ENCODE results near the gene FAU.

Gene FAU

GRCh38 chr11:65134952-65135632 is 13.2 kb upstream of the FAU start:
- peak; percentile 98 for DNase-seq

DNA sequence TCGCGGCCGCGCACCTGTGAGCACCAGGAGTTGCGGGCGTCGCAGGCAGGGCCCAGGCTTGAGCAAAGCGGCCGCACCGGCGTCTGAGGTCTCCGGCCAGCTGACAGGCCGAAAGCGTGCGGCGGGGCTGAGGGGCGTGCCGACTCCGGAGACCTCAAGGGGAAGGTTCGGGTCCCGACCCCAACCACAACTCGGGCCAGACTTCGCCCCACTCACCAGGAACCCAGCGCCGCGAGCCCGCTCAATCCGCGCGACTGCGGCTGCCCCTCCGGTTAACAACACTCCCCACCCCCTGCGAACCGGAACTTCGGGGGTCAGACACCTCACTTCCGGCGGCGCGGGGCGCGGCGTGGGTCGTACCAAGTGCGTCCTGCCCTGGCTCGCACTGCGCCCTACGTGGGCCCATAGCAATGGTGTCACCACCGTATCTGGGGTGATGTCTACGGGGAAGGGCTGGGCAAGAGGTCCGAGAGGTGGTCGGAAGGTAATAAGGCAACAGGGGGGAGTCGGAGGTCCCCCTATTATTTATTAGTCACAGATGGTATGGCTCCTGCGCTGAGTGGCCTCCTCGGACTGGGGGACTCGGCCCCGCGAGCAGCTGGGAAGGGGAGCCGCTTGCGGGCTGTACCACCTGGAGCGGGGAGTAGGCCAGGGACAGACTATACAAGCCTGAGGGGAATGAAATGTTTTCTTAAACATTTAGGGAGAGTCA is 12.5 kb upstream of the FAU start, which contains the start of gene SYVN1:
Gene SYVN1, minus strand, starts transcription at position 280 of the 712 bp plus-strand sequence. CDS start 918 bp downstream, outside the sequence.
- DNase-seq = peak; percentile 90

- no peak for DNase-seq
Observed at GRCh38 chr11:65133724-65134123, 11.8 kb upstream of the FAU start.

- peak; percentile 51 for DNase-seq
Observed at GRCh38 chr11:65132988-65133700, 11.2 kb upstream of the FAU start.

- DNase-seq = no peak
Observed at GRCh38 chr11:65132238-65132987, 10.5 kb upstream of the FAU start.

GRCh38 chr11:65131895-65132237 is 9.9 kb upstream of the FAU start:
- no peak for DNase-seq

DNA sequence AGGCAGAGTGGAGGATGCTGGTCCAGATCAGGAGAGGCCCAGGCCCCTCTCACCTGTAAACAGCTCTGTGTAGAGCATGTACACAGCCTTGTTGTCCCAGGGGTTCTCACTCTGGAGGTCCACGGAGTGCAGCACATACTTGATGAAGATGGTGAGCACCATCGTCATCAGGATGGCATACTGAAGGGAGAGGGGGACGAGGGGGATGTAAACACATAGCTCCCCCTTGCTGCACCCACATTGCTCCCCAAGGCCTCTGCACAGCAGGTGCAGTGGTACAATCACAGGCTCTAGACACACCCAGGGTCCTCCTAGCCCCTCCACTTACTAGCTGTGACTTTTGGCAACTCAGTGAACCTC is 9.5 kb upstream of the FAU start:
- no peak for DNase-seq

GRCh38 chr11:65130631-65131416 is 8.9 kb upstream of the FAU start:
- DNase-seq = no peak

- no peak for DNase-seq
Observed at GRCh38 chr11:65129649-65130441, 7.9 kb upstream of the FAU start.

DNA sequence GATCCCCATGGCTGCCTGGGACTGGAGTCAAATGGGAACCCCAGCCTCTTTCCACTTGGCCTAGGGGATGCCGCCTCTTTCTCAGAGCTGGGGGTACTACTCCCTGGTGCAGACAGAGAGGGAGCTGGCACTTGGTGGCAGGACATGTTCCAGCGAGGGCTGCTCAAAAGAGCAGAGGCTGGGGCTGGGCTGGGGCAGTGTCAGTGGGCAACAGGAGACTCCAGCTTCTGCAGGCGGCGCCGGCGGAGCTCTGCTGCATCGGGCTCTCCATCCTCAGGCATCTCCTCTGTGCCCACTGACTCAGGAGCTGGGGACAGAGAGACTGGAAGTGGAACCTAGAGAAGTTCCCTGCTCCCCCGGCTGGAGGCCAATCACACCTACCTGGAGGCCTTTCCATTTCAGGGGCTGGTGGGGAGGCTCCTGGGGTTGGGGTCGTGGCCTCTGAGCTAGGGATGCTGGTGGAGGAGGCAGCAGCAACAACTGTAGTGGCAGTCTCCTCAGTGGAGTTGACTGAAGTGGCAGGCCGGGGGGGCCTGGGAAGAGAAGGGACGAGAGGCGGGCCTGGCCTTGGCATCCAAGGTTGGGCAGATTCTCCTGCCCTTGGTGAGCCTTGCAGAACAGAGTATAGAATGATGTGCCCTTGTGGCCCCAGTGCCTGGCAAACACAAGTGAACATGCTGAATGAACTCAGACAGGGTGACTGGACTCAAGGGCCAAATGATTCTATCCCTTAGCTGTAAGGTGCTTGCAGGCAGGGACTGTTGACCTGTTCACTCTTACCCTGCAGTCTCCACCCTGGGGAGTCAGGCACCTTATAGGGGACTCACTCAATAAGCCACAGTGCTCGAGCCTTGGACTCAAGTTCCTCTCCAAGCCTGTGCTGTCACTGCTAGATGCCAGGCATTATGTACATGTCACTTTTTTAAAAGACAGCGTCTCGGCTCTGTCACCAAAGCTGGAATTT is 6.5 kb upstream of the FAU start:
- no peak for DNase-seq

DNA sequence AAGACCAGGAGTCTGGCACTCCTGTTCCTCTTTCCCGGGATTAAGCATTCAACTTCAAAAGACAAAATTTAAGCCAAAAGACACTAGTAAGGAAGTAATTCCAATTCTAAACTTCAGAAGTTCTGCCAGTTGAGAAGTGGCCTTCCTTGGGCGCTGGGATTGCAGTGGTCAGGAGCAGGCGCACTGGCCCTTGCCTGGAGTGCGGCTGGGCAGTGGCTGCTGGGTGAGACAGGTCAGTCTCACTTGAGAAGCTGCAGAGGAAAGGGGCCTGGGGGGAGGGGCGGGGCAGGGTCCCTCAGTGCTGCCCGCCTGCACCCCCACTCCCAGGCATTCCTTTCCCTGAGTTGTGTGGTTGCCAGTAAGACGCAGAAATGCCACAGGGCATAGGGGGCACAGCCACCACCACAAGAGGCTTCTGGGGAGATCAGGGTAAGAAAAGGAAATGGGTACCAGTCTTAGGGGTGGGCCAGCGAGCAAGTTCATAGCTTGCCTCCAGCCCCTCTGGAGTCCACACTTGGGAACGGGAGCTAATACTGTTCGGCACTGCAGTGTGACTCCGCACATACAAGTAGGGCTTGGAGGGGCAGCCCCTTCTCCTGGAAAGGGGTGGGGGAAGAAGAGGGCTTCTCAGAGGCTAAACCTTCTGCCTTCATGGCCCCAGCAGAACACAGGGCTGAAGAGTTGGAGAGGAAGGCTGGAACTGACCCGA is 5.7 kb upstream of the FAU start:
- no peak for DNase-seq

- DNase-seq = no peak
Observed at GRCh38 chr11:65126624-65127274, 4.8 kb upstream of the FAU start.

DNA sequence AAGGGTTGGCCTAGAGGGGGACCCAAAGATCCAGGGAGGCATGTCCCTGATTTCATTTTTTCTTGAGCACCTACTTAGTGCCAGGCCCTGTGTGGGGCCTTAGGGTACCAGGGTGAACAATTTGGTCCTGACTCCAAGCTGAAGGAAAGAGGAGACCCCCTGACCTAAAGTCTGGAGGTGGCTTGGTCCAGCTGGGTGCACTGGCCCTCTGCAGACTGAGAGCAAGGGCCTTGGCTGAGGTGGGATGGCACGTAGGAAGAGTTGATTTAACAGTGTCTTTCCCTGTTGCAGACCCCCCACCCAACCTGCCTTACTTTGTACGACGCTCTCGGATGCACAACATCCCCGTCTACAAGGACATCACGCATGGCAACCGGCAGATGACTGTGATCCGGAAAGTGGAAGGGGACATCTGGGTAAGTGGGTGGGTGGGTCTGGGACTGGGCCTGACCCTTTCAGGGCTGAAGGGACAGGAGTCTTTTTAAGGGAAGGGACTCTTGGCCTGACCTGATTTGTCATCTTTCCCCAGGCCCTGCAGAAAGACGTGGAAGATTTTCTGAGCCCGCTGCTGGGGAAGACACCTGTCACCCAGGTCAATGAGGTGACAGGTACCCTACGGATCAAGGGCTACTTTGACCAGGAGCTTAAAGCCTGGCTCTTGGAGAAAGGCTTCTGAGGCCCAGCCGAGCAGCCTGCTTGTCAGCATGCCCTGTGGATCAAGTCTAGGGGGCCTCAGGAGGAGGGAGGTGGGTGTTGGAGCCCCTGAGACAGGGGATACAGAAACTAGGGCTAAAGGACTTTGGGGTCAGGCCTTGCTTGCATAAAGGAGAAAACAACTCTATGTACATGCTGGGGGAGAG is 3.5 kb upstream of the FAU start:
- DNase-seq = no peak

DNA sequence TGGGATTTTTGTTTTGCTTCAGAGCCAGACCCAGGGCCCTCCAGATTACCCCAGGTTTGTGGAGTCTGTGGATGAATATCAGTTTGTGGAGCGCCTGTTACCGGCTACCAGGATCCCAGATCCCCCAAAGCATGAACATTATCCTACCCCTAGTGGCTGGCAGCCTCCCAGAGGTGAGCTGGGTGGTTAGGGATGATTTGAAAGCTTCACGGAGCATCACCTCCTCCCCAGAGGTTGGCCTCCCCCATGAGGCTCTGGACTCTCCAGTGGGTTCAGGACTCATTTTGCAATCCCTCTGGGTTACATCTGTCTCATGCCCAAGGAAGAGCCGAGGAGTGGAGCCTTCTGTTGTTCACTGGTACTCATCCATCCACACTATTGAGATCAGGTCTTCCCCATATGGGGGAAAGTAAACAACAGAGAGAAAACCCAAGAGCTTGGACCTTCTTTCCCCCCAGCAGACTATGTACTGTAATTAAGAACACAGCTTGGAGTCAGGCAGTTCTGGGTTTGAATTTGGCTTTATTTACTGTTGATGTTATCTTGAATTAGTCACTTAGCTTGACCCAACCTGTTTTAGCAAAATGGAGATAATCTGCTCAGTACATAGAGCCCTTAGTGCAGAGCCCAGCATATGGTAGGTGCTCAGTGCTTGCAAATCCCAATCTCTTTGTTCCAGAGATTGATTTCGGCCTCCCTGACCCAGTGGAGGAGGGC is 2.7 kb upstream of the FAU start:
- no peak for DNase-seq

DNA sequence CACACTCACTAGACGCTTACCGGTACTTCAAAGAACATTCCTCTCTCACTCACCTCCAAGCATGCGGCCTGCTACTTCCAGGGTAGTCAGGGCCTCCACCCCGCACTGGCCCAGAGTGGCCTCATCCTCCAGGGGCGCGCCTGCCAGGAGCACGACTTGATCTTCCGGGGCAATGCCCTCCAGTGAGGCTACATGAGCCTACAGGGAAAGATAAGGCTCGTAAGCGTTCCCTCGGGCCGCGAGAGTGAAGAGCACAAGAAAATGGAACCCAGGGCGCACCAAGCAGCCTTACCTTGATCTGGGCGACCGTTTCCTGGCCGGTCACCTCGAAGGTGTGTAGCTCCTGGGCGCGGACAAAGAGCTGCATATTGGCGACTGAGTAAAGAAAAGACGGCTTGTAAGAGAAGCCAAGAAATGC is 478 bp downstream of the FAU start:
- no peak for DNase-seq

DNA sequence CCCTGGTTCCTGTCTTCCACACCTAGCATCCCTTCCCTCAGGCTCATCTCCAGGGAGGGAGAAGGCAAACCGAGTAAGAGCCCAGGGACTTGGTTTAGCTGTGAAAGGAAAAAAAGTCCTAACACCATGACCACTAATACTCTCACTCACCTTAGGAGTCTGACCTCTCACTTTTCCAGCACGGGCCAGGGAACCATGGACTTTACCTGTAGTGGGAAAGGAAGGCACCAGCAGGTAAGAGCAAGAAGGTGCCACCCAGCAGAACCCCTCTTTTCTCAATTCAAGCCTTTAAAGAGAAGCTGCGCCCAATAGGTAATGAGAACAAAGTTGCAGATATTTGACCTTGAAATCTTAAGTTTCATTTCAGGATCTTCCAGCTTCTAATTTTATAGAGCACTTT is 1.1 kb downstream of the FAU start:
- DNase-seq = no peak

DNA sequence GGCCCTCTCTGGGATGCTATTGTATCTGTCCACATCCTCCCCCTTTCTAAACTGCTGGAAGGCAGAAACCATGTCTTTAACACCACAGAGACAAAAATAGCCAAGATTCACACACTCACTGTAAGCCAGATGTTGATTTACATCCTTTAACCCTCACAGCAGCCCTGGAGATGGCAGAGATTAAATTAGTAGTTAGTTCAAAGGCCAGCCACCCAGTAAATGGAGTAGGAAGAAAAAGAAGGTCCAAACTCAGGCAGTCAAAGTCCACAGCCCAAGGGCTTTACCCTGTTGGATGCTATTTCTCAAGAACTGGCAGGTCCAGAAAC is 2.3 kb downstream of the FAU start:
- DNase-seq = no peak

Data from NCI-H774 (cell line).